ENCODE data around the gene ENO1. TPM values are rescaled to one million over a fixed set of nuclear protein-coding genes. Genes with fewer than 3 reads are reported as not detected.

Gene ENO1
- total and polyA plus RNA-seq, 7 donors, result 265 to 968 (median 324) TPM

GRCh38 chr1:8863794-8864233 is 14.7 kb downstream of the ENO1 start:
- intact Hi-C loops (cut with DNase I), result loop anchor here (5.0 kb wide), 1 partner anchor 123 kb away; no protein-coding TSS in a partner anchor
- Histone ChIP-seq H3K4me3 (no peak overlapping the region), H3K27me3 (no peaks in the 10 kb centered on the region), H3K27ac (no peak overlapping the region), H3K36me3 (peaks cover 65 to 93% (median 82%) of the 10 kb centered on the region in 4 donors), H3K9me3 (no peaks in the 10 kb centered on the region), H3K4me1 (peaks cover 0 to 9% (median 5%) of the 10 kb centered on the region in 4 donors)
- 95 to 96% methylated on average over 13 of the region's 13 CpGs for WGBS, 2 donors
- TF ChIP-seq CTCF (IDR thresholded peaks at IDR 0.05) (no peak), POLR2AphosphoS5 (IDR thresholded peaks at IDR 0.05) (no peak), POLR2A (IDR thresholded peaks at IDR 0.05) (no peak), EP300 (IDR thresholded peaks at IDR 0.05) (no peak)
- DNase-seq, result no peak

DNA sequence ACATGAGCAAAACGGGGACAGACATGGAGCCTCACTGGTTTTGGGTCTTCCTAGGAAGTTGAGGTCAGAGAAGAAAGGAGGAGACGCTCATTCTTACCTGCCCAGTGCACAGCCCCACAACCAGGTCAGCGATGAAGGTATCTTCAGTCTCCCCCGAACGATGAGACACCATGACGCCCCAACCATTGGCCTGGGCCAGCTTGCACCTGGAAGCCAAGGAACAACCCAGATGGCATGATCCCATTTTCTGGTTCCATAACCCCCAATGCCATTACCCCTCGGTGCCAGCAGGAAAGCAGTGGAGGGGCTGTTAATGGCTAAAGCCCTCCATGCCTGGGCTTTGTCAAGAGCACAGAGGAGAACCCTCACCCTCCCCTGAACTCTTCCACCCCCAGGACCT is 15.3 kb downstream of the ENO1 start:
- intact Hi-C loops (cut with DNase I), result loop anchor here (5.0 kb wide), 1 partner anchor 124 kb away; no protein-coding TSS in a partner anchor
- no peak overlapping the region for H3K27ac ChIP-seq
- peaks cover 65 to 86% (median 79%) of the 10 kb centered on the region in 4 donors for H3K36me3 ChIP-seq
- no peak for DNase-seq
- H3K4me3 ChIP-seq, result no peak overlapping the region
- no peaks in the 10 kb centered on the region for H3K9me3 ChIP-seq
- H3K4me1 ChIP-seq, result peaks cover 0 to 16% (median 11%) of the 10 kb centered on the region in 4 donors
- H3K27me3 ChIP-seq, result no peaks in the 10 kb centered on the region
- TF ChIP-seq EP300 (IDR thresholded peaks at IDR 0.05), result no peak
- TF ChIP-seq CTCF (IDR thresholded peaks at IDR 0.05), result no peak
- no peak for TF ChIP-seq POLR2AphosphoS5 (IDR thresholded peaks at IDR 0.05)
- TF ChIP-seq POLR2A (IDR thresholded peaks at IDR 0.05), result no peak
- WGBS, 2 donors, result 93 to 95% methylated on average over 7 of the region's 7 CpGs

DNA sequence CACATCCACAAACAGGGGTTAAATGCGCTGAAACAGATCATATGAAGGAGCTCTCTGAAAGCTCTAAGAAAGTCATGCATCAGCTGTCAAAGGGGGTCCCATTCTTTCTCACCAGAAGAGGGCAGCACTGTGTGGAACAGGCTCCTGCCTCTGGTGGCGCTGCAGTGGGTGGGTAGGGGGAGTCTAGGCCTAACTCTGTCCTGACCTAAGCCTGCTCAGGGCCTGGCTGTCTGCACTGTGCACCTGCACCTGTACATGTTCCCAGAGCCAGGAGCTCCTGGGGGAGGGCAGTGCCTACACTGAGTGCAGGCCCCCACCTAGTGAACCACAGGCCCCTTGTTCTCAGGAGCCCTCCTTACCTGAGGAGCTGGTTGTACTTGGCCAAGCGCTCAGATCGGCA is 16.0 kb downstream of the ENO1 start:
- DNase-seq, result no peak
- H3K36me3 ChIP-seq, result peaks cover 64 to 81% (median 74%) of the 10 kb centered on the region in 4 donors
- H3K4me1 ChIP-seq, result peaks cover 0 to 22% (median 15%) of the 10 kb centered on the region in 4 donors
- no peaks in the 10 kb centered on the region for H3K27me3 ChIP-seq
- H3K9me3 ChIP-seq, result no peaks in the 10 kb centered on the region
- H3K27ac ChIP-seq, result peak overlapping the region in 1 of 4 donors; percentile 21
- 88 to 93% methylated on average over 4 of the region's 4 CpGs for WGBS, 2 donors
- no peak overlapping the region for H3K4me3 ChIP-seq
- intact Hi-C loops (cut with DNase I), result loop anchor here (5.0 kb wide), 1 partner anchor 125 kb away; no protein-coding TSS in a partner anchor
- no peak for TF ChIP-seq EP300 (IDR thresholded peaks at IDR 0.05)
- no peak for TF ChIP-seq POLR2AphosphoS5 (IDR thresholded peaks at IDR 0.05)
- TF ChIP-seq CTCF (IDR thresholded peaks at IDR 0.05), result peak in 1 of 4 experiments; percentile 34
- TF ChIP-seq POLR2A (IDR thresholded peaks at IDR 0.05), result no peak

- Histone ChIP-seq H3K27ac (no peak overlapping the region), H3K4me3 (no peak overlapping the region), H3K27me3 (no peaks in the 10 kb centered on the region), H3K36me3 (peaks cover 48 to 76% (median 60%) of the 10 kb centered on the region in 4 donors), H3K9me3 (no peaks in the 10 kb centered on the region), H3K4me1 (peaks cover 0 to 28% (median 15%) of the 10 kb centered on the region in 4 donors)
- no peak for DNase-seq
- TF ChIP-seq CTCF (IDR thresholded peaks at IDR 0.05), result no peak
- no peak for TF ChIP-seq POLR2A (IDR thresholded peaks at IDR 0.05)
- TF ChIP-seq POLR2AphosphoS5 (IDR thresholded peaks at IDR 0.05), result no peak
- no peak for TF ChIP-seq EP300 (IDR thresholded peaks at IDR 0.05)
- 88% methylated on average over 21 of the region's 21 CpGs for WGBS, 2 donors
- intact Hi-C loops (cut with DNase I), result loop anchor here (5.0 kb wide), 1 partner anchor 126 kb away; no protein-coding TSS in a partner anchor
Observed at GRCh38 chr1:8860738-8861516, 17.6 kb downstream of the ENO1 start.

All from sigmoid colon (tissue), 7 donors.